Cardiac atrium fibroblast (primary cell): Measurements from ENCODE around the gene ANXA7. TPM values are rescaled to one million over a fixed set of nuclear protein-coding genes. Genes with fewer than 3 reads are reported as not detected.

Source experiments
- total RNA-seq: library from RNA; depleted of rRNA; stranded (reverse); fragments of >200 nt; gene quantifications from 2 replicates; pipeline ENCODE4 v1.2.3, GENCODE V29; 2015

Gene ANXA7
- total RNA-seq: 68.6 and 95.7 TPM in 2 replicates

DNA sequence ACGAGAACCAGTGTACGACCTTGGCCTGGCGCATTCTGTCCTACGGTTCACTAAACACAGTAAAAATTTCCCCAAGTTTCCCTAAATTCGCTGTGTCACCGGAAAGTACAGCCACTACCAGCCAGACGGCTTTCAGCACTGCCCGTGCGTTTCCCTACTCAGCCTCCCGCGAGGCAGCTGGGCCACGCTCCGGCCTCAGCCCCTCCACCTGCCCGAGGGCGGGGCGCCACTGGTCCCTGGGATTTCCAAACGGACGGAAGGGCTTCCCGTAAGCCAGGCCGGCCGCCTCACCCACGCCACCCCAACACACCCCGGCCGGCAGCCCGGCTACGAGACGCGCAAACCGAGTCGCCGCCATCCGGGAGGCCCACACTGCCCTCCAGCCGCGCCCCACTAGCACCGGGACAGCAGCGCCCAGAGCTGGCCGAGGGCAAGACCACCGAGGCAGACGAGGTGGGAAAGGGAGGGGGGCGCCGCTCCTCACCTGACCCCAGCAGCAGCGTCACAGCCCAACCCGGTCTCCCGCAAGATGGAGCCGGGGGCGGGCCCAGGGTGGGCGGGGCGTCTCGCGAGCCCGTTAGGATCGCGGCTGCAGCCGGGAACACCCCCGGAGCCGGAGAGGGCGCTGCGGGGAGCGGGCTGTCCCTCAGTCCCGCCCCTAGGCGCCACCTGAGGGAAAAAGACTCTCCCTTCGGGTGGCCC, at the start of gene ANXA7:
ANXA7 (minus strand) TSS at position 531 of the 702 bp plus-strand sequence. CDS start 13,202 bp downstream, outside the sequence.

GRCh38 chr10:73433538-73433867, 19.6 kb upstream of the ANXA7 start, which contains the start of gene MSS51:
Gene MSS51 (minus strand): TSS chr10:73433561. CDS start chr10:73428284, 5,277 bp downstream.

DNA sequence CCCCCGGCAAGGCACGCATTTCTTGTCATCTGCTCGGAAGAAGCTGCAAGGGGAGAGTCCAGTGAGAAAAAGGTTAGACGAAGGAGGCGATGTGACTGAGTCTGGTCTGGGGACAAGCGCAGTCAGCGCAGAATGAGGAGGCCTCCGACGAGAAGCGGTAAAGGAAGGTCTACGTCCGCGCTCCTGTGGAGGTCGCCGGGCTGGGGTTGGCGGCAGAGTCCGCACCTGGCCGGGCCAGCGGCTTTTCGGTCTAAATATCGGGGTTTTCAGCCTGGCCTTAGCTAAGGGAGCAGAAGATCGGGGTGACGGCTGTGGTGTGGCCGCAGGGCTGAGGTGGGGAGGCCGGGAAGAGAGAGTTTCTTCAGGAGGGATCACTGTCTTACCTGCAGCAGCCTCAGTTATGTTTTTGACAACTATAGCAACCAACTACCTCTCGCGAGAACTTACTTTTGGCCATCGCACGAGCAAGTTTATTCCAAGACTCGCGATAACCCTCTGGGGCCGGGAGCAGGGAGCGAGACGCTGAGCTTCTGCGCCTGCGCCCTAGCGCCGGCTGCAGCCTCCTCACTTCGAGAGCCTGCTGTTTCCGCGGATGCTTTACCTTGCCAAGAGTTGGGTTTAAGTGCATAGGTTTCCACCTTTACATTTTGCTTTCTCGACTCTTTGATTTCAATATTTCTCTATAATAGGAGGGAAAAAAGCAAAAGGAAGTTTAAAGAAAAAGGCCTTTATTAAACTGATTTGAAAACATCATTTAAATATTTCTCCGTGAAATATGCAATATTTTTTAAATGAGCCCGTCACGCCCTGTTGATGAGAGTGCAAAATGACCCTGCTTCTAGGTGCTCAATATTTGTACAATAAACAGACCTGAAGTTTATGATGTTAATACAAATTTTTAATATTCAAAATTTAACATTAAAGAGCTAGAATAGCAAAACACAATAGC, 55.3 kb downstream of the ANXA7 start, which contains the start of gene CFAP70:
CFAP70 (minus strand) TSS at position 534 of the 949 bp plus-strand sequence. CDS start 4,068 bp downstream, outside the sequence.

Other genes with a start within 250 kb of the ANXA7 start
- 23.5 and 28.4 TPM in 2 replicates for gene ECD, start 246.1 kb downstream of the ANXA7 start, total RNA-seq
- gene FAM149B1, start 245.9 kb downstream of the ANXA7 start, total RNA-seq: 11.3 and 14.8 TPM in 2 replicates
- 11.3 and 11.9 TPM in 2 replicates for gene DNAJC9, start 166.8 kb downstream of the ANXA7 start, total RNA-seq
- 43.4 and 50.2 TPM in 2 replicates for gene MRPS16, start 161.4 kb downstream of the ANXA7 start, total RNA-seq
- 0.16 and 0.18 TPM in 2 replicates for gene CFAP70, start 55.2 kb downstream of the ANXA7 start, total RNA-seq
- 0.65 and 1.3 TPM in 2 replicates for gene MSS51, start 19.5 kb upstream of the ANXA7 start, total RNA-seq
- 24.9 and 27.2 TPM in 2 replicates for gene PPP3CB, start 82.0 kb upstream of the ANXA7 start, total RNA-seq
- 5.4 and 5.5 TPM in 2 replicates for gene USP54, start 177.3 kb upstream of the ANXA7 start, total RNA-seq
- not detected in 2 replicates for gene MYOZ1, start 227.4 kb upstream of the ANXA7 start, total RNA-seq
- not detected in 2 replicates for gene SYNPO2L, start 242.0 kb upstream of the ANXA7 start, total RNA-seq